HepG2 (cell line): ENCODE data around the gene MOCS2. TPM values are rescaled to one million over a fixed set of nuclear protein-coding genes. Genes with fewer than 3 reads are reported as not detected.

Source experiments
- BCLAF1 ChIP-seq: fragments of 450-650 bp; IDR thresholded peaks from 2 replicates; pipeline ENCODE4 v1.6.1; 2017; ENCODE audit warnings: mild to moderate bottlenecking
- CBX2 ChIP-seq, 2 experiments: fragments of 200-600 bp in 1 of 2; sonication (generic); formaldehyde crosslinking in 1 of 2; IDR thresholded peaks; 2 replicates each; pipeline versions ENCODE4 v1.7.0 to v1.8.1; 2018 to 2022; ENCODE audit warnings: low read depth in 2 of 2, low read length in 1 of 2, mild to moderate bottlenecking in 1 of 2, missing genetic modification reagents in 1 of 2
- CCAR2 ChIP-seq: fragments of 200-400 bp; formaldehyde crosslinking; optimal IDR thresholded peaks from 2 replicates; pipeline ENCODE3; 2018; ENCODE audit warnings: low read depth, mild to moderate bottlenecking, low read length, moderate library complexity
- DMAP1 ChIP-seq: IDR thresholded peaks from 2 replicates; pipeline ENCODE4 v1.6.1; 2016
- GPN1 ChIP-seq: sonication (generic); formaldehyde crosslinking; IDR thresholded peaks from 2 replicates; pipeline ENCODE4 v1.5.1; 2020; ENCODE audit warnings: missing genetic modification reagents, borderline replicate concordance
- MIER2 ChIP-seq: IDR thresholded peaks from 2 replicates; pipeline ENCODE4 v1.6.1; 2016; ENCODE audit warnings: missing biosample characterization, missing genetic modification reagents
- NFATC3 ChIP-seq: sonication (generic); formaldehyde crosslinking; IDR thresholded peaks from 2 replicates; pipeline ENCODE4 v1.5.1; 2020; ENCODE audit warnings: mild to moderate bottlenecking, missing genetic modification reagents
- NONO ChIP-seq, 2 experiments: fragments of 450-650 bp in 1 of 2; sonication (generic) in 1 of 2; formaldehyde crosslinking in 1 of 2; IDR thresholded peaks in 1 of 2; conservative IDR thresholded peaks in 1 of 2; 2 replicates each; pipeline versions ENCODE4 v1.6.1 to v1.8.0; 2017 to 2022; ENCODE audit warnings: mild to moderate bottlenecking in 1 of 2, missing genetic modification reagents in 1 of 2, moderate library complexity in 1 of 2
- PAWR ChIP-seq: sonication (generic); formaldehyde crosslinking; IDR thresholded peaks from 2 replicates; pipeline ENCODE4 v1.4.0; 2020; ENCODE audit warnings: missing genetic modification reagents, mild to moderate bottlenecking, borderline replicate concordance
- PLRG1 ChIP-seq: fragments of 450-650 bp; conservative IDR thresholded peaks from 2 replicates; pipeline ENCODE4 v1.6.1; 2016
- PPARG ChIP-seq: conservative IDR thresholded peaks from 2 replicates; pipeline ENCODE4 v1.6.1; 2016; ENCODE audit warnings: missing biosample characterization, missing genetic modification reagents
- PTBP1 ChIP-seq: fragments of 200-400 bp; formaldehyde crosslinking; IDR thresholded peaks from 2 replicates; pipeline ENCODE4 v1.6.1; 2018; ENCODE audit warnings: low read length, low read depth; ENCODE audit not compliant: poor library complexity, severe bottlenecking
- RARG ChIP-seq: sonication (generic); formaldehyde crosslinking; IDR thresholded peaks from 2 replicates; pipeline ENCODE4 v1.4.0; 2020; ENCODE audit warnings: low read depth, mild to moderate bottlenecking, missing genetic modification reagents
- RCOR2 ChIP-seq: IDR thresholded peaks from 2 replicates; pipeline ENCODE4 v1.6.1; 2016; ENCODE audit warnings: missing biosample characterization, missing genetic modification reagents
- REPIN1 ChIP-seq: sonication (generic); formaldehyde crosslinking; IDR thresholded peaks from 2 replicates; pipeline ENCODE4 v1.8.0; 2022; ENCODE audit warnings: missing genetic modification reagents, low read depth, mild to moderate bottlenecking, borderline replicate concordance
- REXO4 ChIP-seq: sonication (generic); formaldehyde crosslinking; IDR thresholded peaks from 2 replicates; pipeline ENCODE4 v1.8.0; 2022; ENCODE audit warnings: missing genetic modification reagents, mild to moderate bottlenecking, borderline replicate concordance
- RORA ChIP-seq: sonication (generic); formaldehyde crosslinking; IDR thresholded peaks from 2 replicates; pipeline ENCODE4 v1.5.0; 2020; ENCODE audit warnings: mild to moderate bottlenecking, missing genetic modification reagents, moderate library complexity
- SMC3 ChIP-seq: IDR thresholded peaks from 2 replicates; pipeline ENCODE4 v1.6.1; 2011; ENCODE audit warnings: low read length, improper control_type of control experiment
- TRIM22 ChIP-seq: fragments of 450-650 bp; IDR thresholded peaks from 2 replicates; pipeline ENCODE4 v1.6.1; 2017
- ZBTB14 ChIP-seq: sonication (generic); formaldehyde crosslinking; IDR thresholded peaks from 2 replicates; pipeline ENCODE4 v1.4.0; 2020; ENCODE audit warnings: missing genetic modification reagents
- ZFP82 ChIP-seq: sonication (generic); formaldehyde crosslinking; IDR thresholded peaks from 2 replicates; pipeline ENCODE4 v1.5.1; 2020; ENCODE audit warnings: mild to moderate bottlenecking, missing genetic modification reagents, borderline replicate concordance
- ZMYM3 ChIP-seq: sonication (generic); formaldehyde crosslinking; IDR thresholded peaks from 2 replicates; pipeline ENCODE4 v1.5.1; 2020; ENCODE audit warnings: mild to moderate bottlenecking, missing genetic modification reagents
- ZNF101 ChIP-seq: sonication (generic); formaldehyde crosslinking; IDR thresholded peaks from 2 replicates; pipeline ENCODE4 v1.4.0; 2020; ENCODE audit warnings: mild to moderate bottlenecking, low read depth, missing genetic modification reagents, borderline replicate concordance
- ZNF17 ChIP-seq: sonication (generic); formaldehyde crosslinking; IDR thresholded peaks from 2 replicates; pipeline ENCODE4 v1.5.0; 2020; ENCODE audit warnings: mild to moderate bottlenecking, missing genetic modification reagents
- ZNF180 ChIP-seq: sonication (generic); formaldehyde crosslinking; IDR thresholded peaks from 2 replicates; pipeline ENCODE4 v1.4.0; 2020; ENCODE audit warnings: low read depth, missing genetic modification reagents, borderline replicate concordance
- ZNF205 ChIP-seq: IDR thresholded peaks from 2 replicates; pipeline ENCODE4 v1.6.1; 2018; ENCODE audit warnings: missing biosample characterization, missing genetic modification reagents
- ZNF207 ChIP-seq: fragments of 450-650 bp; IDR thresholded peaks from 2 replicates; pipeline ENCODE4 v1.6.1; 2016; ENCODE audit warnings: antibody characterized with exemption, borderline replicate concordance
- ZNF616 ChIP-seq: sonication (generic); formaldehyde crosslinking; IDR thresholded peaks from 2 replicates; pipeline ENCODE4 v1.5.0; 2020; ENCODE audit warnings: low read depth, mild to moderate bottlenecking, missing genetic modification reagents
- ZNF737 ChIP-seq: sonication (generic); formaldehyde crosslinking; IDR thresholded peaks from 2 replicates; pipeline ENCODE4 v1.5.0; 2020; ENCODE audit warnings: missing genetic modification reagents, mild to moderate bottlenecking, borderline replicate concordance
- polyA plus RNA-seq, 8 experiments: library from polyadenylated mRNA; depleted of rRNA in 3 of 8; stranded (reverse) in 7 of 8; unstranded in 1 of 8; fragments of >200 nt; fragmentation: Illumina TruSeq in 4 of 8; extraction: Trizol in 4 of 8; gene quantifications; 2 replicates each; pipeline versions ENCODE4 v1.2.1 to v1.2.3, GENCODE V29; 2011 to 2016; ENCODE audit warnings: low read depth in 4 of 8, missing spikeins in 1 of 8, mixed read lengths in 1 of 8; ENCODE audit not compliant: insufficient read depth in 1 of 8
- total RNA-seq, 5 experiments: library from RNA; depleted of rRNA; stranded (reverse); fragments of >200 nt; fragmentation: Illumina TruSeq; extraction: Trizol; gene quantifications; 2 replicates each; pipeline ENCODE4 v1.2.3, GENCODE V29; 2016; ENCODE audit warnings: low read depth in 1 of 5

Gene MOCS2
- total and polyA plus RNA-seq, 2 of the 13 experiments (the other 11 are each of a cell fraction or from before 2014, with no cell fraction given): 19.2 to 41.9 TPM

- TF ChIP-seq NFATC3: no peak
- TF ChIP-seq ZNF180 (CRISPR knock-in tag): no peak
- TF ChIP-seq ZBTB14 (CRISPR knock-in tag): no peak
- no peak for TF ChIP-seq ZNF101 (CRISPR knock-in tag)
- TF ChIP-seq BCLAF1: no peak
- TF ChIP-seq SMC3: no peak
- no peak for TF ChIP-seq NONO (IDR thresholded peaks at IDR 0.05)
- TF ChIP-seq NONO (CRISPR knock-in tag; conservative IDR thresholded peaks at IDR 0.05): no peak
- TF ChIP-seq ZNF205 (CRISPR knock-in tag): no peak
- no peak for TF ChIP-seq ZNF207
- TF ChIP-seq RCOR2: peak; percentile 63; the same call in 1 of the 2 replicates
- TF ChIP-seq MIER2 (CRISPR knock-in tag): no peak
- no peak for TF ChIP-seq ZFP82 (CRISPR knock-in tag)
- TF ChIP-seq RORA: no peak
- TF ChIP-seq ZNF616 (CRISPR knock-in tag): no peak
- no peak for TF ChIP-seq CBX2 (IDR thresholded peaks at IDR 0.05; ENCODE audit: low read depth, low read length)
- TF ChIP-seq CBX2 (CRISPR knock-in tag; IDR thresholded peaks at IDR 0.05; ENCODE audit: low read depth): no peak
- TF ChIP-seq PTBP1: no peak
- no peak for TF ChIP-seq ZNF737 (CRISPR knock-in tag)
- TF ChIP-seq ZMYM3 (CRISPR knock-in tag): peak; percentile 91
- no peak for TF ChIP-seq DMAP1 (CRISPR knock-in tag)
- TF ChIP-seq REPIN1 (CRISPR knock-in tag): no peak
- TF ChIP-seq TRIM22: no peak
- TF ChIP-seq PLRG1: no peak
- TF ChIP-seq PPARG (CRISPR knock-in tag): no peak
- TF ChIP-seq GPN1 (CRISPR knock-in tag): no peak
- no peak for TF ChIP-seq PAWR
- TF ChIP-seq ZNF17 (CRISPR knock-in tag): no peak
- no peak for TF ChIP-seq REXO4 (CRISPR knock-in tag)
- TF ChIP-seq RARG: no peak
- TF ChIP-seq CCAR2: no peak
Observed at GRCh38 chr5:53116597-53116996, 7.0 kb upstream of the MOCS2 start (continued).
